ENCODE measurements around the gene TACC3.
"Not testable (repeated sequence)": the region's sequence is repeated elsewhere in the genome, so short reads cannot be mapped to it uniquely, and the experiment has no call there.

TACC3 gene

GRCh38 chr4:1721003-1721665 lies at the start of gene TACC3, which contains the start of gene TMEM129:
TSS of gene TACC3 (plus strand) at chr4:1721521. CDS start at chr4:1723422, 1,901 bp downstream.
TSS of gene TMEM129 (minus strand) at chr4:1721323. CDS start at chr4:1720837, 486 bp downstream.
- DNase-seq, result peak; percentile 97

- no peak for DNase-seq
These were observed 47.6 kb upstream of the TACC3 start for GRCh38 chr4:1673671-1674070.

DNA sequence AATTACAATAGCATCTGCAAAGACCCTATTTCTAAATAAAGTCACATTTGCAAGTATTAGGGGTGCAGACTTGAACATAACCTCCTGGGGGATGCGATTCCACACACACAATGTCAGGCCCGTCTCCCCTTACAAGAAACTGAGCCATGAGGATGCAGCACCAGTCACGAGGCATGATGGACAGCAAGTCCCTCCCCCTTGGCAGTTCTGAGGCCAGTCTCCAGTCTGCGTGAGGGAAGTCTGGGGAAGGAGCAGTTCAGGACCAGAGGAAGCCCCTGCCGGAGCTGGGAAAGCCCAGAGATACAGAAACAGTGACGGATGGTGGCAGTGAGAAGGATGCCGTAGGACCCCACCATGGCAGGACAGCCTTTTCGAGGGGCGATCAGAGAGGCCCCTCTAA lies 46.6 kb upstream of the TACC3 start:
- DNase-seq, result no peak

DNA sequence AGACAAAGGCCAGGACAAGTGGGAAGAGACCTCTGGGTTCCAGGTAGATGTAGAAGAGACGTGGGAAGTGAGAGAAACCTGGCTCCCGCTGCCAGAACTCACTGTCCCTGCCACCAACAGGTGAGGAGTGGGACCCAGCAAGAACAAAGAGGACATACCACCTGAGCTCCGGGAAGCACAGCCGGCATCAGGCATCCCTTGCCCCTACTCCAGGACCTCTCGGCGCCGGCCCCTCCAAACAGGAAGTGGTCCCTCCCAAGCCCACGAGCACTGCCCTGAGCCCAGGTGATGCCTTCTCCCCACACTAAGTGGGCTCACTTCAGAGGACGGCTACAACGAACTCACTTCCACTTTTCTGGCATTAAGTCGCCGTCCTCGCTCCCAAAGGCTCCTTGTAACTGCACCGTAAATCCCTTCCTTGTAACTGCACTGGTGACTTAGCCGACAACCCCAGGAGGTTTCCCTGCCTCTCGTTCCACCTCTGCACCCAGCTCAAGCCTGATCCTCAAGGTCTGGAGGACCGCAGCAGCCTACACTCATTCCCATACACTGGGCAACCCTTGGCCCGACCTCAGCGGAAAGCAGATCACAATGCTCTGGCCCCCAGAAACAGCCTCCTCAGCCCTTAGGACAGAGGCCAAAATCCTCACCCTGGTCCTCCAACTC lies 46.1 kb upstream of the TACC3 start:
- no peak for DNase-seq

GRCh38 chr4:1675802-1676137 lies 45.6 kb upstream of the TACC3 start:
- no peak for DNase-seq

DNA sequence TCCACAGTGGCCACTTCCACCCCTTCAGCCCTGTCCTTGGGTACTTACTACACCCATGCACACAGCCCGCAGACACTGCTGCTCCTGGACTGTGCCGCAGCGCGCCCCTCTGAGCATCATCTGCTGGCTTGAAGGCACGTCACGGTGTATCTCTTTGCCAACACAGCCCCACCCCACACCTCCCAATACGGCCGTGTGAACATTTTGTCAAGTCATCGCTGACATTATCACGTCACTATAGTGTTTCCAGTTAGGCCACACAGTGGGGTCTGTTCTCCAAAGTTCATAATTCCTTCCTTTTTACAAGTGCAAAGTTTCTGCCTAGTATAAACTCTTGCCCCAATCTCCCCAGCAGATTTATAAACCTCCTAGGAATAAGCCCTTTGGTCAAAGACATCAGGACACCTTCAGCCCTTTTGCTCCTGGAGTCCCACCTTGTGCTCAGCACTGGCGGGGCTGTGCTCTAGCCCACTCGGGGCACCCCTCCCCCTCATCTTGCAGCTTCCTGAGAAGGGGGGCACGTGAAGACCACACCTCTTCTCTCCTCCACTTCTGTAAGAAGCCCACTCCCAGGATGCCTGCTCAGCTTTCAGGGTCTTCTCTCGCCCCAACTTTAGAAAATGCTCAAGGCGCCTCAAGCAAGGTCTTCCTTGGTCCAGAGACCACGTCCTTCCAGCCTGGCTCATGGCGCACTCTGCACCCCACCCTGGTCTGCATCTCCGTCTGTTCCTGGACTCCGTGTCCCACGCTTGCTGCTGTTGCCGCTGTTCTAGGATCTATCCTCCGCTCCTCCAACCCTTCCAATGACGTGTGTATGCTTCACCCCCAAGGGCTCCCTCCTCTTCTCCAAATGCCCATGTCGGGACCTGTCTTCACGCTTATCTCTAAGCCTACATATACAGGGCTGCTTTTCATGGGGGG lies 44.5 kb upstream of the TACC3 start:
- DNase-seq, result no peak

- no peak for DNase-seq
These were observed 43.1 kb upstream of the TACC3 start for GRCh38 chr4:1678244-1678643.

DNA sequence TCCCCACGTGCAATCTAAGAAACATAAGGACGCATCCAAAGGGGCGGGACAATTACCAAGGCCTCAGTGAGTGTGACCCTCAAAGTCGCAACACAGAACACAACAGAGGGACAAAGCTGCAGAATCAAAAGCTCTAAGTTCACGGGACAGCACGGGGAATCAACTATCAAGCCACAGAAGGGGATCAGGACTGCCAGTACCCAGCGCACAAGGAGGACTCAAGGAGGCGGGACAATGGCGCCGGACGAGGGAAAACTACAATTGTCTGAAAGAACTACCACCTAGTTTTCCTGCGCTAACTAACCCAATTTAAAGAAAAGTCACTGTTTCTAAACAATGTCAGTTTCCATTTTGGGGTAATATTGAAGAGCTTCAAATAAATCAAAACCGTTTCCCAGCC lies 38.5 kb upstream of the TACC3 start:
- no peak for DNase-seq

GRCh38 chr4:1683261-1683735 lies 38.0 kb upstream of the TACC3 start:
- peak; percentile 34 for DNase-seq

DNA sequence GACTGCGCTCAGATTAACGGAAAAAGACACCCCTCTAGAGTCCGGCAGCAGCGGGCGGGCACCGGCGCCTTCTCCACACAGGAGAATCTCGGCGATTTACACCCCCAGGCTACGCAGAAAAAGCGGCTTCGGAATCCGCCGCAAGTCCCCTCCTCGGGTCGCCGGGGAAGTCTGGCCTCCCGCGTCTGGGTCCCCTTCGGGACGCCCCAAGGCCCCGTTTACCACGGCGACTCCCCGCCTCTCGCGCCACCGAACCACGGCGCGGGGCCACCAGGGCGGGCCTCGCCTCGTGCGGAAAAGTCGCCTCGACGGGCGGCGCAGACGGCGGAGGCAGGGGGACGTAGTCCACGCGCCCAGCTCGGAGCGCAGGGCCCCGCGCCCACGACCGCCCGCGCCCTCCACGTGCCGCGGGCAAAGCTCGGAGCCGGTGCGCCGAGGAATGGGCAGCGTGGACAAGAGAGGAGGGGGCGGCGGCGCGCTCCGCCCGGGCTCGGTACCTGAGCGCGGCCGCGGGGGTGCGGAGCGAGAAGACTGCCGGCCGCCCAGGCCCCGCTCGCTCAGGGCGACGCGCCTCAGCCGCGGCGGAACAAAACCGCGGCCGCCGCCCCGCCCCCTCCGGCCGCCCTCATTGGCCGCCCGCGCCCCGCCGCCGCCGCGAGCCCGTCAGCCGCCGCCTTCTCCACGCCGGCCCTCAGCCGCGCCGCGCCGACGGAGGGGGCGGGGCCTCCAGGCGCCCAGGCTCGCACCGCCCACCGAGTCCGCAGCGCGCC lies 37.4 kb upstream of the TACC3 start, which contains the start of gene FAM53A:
Gene FAM53A (minus strand): TSS at position 578 of the 770 bp plus-strand sequence. CDS start 15,572 bp downstream, outside the sequence.
- peak; percentile 92 for DNase-seq

GRCh38 chr4:1684506-1685234 lies 36.7 kb upstream of the TACC3 start:
- DNase-seq, result no peak

- DNase-seq, result no peak
These were observed 35.8 kb upstream of the TACC3 start for GRCh38 chr4:1685235-1686150.

DNA sequence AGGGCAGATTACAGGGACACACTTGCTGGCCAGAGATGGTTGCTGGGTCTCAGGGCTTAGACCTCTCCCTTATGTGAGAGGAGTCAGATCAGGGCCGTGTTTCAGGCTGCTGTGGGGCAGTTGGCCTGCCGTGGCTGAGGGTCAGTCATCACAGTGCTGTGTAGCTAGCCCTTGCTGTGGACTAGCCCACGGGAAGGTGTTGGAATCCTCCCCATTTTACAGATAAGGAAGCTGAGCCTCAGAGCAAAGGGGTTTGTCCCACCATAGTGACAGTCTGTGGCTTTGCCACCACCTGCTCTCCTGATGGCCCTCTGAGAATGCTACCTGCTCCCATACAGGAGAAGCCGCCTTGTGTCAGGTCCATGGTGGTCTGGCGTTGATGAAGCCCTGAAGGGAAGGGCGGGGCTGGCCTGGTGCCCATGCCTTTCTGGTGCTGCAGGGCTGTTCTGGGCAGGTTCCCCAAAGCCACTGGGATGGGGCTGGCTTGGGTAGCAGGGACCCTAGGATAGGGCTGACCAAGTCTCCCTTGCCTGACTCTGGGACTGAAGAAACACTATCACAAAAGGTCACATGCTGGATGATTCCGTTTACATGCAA lies 34.8 kb upstream of the TACC3 start:
- DNase-seq, result no peak

DNA sequence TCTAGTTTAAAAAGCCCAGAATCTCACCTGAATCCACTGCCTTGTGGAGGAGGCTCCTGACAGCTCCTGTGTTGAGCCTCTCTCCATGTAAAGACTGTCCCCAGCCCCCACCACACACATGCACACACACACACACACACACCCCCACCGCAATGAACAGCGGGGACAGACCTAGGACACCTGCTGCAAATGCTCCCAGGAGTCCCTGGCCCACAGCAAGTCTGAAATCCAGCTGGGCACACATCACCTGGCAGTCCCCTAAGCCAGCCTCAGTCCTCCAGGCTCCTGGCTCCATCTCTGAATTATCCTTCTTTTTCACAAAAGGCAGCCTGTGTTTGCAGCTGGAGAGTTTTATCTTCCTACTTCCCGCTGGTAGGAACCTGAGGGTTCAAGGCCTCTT lies 30.6 kb upstream of the TACC3 start:
- DNase-seq, result no peak

DNA sequence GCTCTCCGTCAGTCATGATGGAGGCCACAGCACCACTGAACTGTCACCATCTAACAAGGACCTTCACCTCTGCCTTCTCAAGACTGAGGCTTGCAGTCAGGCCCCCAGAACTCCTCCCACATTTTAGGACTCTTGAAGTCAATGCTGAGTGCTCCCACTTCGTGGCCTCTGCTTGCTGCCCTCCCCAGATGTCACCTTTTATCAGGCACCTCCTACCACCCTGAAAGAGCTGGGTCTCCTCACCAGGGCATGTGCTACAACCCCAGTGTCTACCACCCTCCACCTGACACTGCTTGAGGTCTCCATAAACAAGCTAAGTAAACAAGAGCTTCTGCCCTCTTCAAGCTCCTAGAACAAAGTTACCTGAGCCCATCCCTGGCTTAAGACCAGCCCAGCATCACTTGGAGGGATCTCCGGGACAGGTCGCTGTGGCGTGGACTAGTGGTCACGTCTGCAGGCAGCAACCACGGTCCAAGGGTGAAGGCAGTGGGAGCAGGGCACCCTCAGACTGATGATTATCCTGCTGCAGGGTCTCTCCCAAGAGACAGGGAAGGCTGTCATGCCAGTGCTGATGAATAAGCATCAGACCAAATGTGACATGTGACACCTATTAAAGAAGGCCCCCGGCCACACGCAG lies 29.5 kb upstream of the TACC3 start:
- DNase-seq, result no peak

- DNase-seq, result peak; percentile 87
These were observed 28.0 kb upstream of the TACC3 start for GRCh38 chr4:1693131-1693896.

DNA sequence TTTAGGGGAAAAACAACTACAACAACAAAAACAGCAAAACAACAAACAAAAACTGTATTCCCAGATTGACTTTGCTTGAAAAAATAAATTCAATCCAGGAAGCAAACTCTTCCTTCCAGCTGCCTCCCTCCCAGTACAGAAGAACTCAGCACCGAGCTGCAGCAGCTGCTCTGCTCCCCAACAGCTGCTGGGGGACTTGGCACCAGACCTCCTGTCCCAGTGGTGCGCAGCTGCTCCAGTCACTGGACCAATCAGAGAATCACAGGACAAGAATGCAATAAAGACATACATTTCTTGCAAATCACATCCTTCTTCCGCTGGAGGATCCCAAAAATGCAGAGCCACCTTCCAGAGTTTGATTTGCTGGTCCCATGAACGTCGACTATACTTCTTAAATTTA lies 25.4 kb upstream of the TACC3 start:
- no peak for DNase-seq

DNA sequence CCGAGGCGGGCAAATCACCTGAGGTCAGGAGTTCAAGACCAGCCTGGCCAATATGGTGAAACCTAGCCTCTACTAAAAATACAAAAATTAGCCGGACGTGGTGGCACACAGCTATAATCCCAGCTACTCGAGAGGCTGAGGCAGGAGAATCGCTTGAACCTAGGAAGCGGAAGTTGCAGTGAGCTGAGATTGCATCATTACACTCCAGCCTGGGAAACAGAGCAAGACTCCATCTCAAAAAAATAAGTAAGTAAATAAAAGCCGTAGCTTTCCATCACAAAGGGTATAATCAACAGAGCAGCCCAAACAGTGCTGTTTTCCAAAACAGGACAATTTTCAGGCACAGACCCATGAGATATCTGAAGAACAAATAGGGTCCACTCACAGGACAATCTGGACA lies 19.6 kb upstream of the TACC3 start:
- DNase-seq, result not testable (repeated sequence)

DNA sequence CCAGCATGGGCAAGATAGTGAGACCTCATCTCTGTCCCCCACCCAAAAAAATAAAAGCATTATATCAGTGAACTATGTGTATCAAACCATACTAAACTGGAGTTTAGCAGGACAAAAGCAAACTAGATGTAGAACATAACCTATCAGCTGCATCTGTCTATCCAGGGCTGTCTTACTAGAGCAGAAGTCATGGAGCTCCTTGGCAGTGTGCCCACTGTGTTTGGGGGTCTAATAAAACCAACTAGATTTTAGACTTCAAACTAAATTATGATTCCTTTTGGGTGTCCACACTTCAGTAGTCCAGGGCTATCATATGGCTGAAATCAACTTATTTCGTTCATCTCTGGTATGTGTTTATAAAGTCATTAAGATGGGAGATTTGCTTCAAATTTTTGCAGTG lies 17.5 kb upstream of the TACC3 start:
- DNase-seq, result no peak
